ENCODE measurements around the gene ASTN1.

The ASTN1 gene

DNA sequence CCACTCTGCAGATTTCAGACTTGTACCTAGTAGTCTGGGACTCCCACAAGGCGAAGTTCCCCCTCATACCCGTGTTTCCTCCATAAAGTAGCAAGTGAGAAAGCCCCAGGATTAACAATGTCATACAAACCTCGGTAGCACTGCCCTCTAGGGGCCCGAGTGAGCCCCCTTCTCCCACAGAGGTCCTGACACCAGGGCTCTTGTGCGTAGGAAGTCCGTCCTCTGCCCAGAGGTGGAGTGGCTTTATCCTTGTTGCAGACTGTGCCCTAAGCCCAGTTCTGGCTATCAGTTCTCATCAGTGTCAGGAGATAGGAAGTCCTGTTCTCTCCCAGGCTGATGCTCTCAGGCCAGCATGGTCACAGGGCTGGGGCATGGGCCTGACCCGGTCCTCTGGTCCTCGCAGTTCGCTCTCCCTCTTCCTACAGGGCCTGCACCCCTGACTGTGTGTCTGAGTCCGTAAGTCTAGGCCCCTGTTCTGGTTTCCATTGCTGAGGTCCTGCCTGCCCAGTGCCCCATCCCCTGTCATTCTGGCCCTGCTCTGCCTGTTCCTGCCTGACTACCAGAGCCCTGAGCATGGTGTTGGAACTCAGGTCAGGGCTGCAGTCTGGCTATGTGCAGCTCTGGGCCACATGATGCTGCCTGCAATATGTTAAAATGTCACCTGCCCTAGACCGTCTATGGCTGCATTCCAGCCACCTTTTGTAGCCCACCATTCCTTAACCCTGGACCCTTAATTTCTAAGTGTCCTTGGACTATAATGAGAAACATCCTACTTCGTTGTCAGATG lies 285.6 kb downstream of the ASTN1 start:
- DNase-seq (ENCODE audit: low spot score): no peak

DNA sequence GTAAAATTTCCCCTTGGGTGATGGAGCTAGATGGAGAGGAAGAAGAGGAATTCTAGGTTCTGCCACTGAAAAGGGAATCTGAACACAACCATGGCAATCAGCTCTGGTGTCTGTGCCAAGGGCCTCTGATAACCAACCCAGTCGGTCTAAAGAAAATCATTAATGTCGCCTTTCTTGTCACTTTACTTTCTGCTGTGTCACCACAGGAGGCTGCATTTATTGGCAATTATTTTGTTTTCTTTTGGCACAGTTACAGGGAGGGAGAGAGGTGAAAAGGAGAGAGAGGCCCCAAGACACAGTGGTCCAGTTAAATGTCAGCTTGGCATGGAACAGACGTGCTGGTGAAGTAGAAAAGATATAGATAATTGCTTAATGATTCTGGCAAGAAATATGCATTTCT lies 287.0 kb downstream of the ASTN1 start:
- DNase-seq (ENCODE audit: low spot score): no peak

DNA sequence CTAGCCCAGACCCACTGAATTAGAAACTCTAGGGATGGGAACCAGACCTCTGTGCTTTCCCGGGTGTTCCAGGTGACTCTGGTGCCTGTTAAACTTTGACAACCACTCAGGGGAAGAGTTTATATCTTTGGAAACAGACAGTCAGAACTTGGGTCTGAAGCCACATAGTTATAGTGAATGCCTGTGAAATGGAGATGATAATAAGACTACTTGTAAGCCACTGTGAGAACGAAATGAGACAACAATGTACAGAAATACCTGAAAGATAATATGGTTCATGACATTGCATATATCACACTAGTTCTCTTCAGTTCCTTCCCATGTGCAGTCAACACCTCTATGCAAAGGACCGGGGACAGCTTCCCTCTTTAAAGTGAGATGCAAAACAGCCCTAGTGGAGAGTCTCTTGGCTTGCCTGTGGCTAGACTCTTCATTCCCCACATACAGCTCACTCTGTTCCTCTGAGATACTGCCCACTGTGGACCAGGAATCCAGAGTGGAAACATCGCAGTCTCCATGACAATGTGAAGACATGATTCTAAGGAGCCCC lies 287.5 kb downstream of the ASTN1 start:
- no peak for DNase-seq (ENCODE audit: low spot score)

DNA sequence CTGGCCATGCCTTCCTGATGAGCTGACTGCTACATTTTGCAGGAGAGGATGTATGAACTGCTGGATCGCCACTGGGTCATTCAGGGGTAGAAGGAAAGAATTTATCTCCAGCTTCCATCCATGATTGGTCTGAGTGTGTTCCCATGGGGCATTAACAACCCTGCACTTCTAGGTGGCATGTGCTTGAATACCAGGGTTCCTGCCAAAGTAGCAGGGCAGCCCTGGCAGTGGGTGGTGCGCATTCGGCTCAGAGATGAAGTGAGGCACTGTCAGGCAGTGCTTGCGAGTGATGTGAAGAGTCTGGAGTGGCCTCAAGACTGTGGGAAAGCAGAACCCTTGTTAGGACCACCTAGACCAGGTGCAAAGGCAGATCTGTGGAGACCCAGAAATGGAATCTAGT lies 294.9 kb downstream of the ASTN1 start:
- DNase-seq (ENCODE audit: low spot score): no peak

DNA sequence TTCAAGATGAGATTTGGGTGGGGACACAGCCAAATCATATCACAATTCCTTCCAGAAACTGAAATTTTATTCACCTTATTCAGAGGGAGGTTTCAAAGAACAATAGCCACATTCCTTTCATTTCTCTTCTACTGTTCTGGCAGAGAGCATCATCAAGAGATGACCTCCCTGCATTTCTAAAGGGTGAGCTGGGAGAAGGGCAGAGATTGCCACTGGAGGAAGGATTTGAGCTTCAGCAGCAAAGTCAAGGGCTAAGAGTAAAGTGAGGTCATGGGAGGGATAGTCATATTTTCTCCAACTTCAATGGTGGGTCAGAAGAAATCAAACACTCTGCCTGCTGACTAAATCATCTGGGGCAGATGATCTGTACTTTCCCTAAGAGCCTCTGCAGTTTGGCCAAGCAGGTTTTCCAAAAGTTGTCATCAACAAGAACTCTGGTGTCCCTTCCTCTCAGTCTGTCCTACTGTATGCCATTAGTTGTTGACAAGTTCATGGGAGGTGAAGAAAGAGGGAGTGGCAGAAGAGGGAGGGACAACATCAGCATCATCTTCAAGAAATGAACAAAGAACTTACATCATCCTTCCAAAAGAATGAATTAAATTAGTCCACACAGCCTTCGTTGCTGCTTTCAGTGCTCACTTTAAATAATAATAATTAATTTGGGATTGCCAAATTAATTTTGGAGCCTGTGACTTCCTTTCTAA lies 298.3 kb downstream of the ASTN1 start:
- DNase-seq (ENCODE audit: low spot score): no peak

DNA sequence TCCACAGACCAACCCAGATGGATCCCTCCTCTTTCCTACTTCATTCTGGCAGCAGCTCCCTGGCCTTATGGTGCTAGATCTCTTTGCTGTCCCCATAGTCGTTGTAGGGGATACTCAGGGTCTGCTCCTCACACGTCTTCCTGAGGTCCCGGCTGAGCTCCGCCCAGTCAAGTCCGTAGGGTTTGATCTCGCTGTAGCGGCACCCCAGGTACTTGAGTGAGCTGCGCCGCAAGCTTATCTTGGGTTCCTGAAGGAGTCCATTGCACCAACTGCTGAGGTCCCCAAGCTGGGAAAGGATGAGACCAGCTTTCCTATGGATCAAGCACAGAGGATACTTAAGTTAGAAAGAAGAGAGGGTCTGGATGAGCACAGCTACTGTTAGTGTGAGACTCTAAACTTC lies 300.3 kb downstream of the ASTN1 start:
- no peak for DNase-seq (ENCODE audit: low spot score)

DNA sequence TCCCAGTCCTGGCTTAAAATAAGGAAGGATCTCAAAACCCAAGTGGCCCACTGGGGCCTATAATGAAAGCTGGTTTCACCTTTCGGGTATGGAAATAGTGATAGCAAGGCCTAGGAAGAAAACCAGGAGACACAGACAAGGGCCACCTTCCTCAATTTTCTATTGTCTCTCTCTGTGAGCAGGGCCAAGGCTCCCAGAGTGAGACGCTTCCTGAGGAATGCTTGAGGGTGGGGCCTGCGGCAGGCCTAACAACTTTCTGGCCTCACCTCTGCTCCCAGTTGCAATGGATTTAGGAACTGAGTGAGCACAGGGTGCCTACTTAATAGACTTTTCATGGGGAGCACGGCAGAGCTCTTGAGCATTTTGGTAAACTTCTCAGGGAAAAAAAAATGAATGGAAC lies 300.9 kb downstream of the ASTN1 start:
- no peak for DNase-seq (ENCODE audit: low spot score)

DNA sequence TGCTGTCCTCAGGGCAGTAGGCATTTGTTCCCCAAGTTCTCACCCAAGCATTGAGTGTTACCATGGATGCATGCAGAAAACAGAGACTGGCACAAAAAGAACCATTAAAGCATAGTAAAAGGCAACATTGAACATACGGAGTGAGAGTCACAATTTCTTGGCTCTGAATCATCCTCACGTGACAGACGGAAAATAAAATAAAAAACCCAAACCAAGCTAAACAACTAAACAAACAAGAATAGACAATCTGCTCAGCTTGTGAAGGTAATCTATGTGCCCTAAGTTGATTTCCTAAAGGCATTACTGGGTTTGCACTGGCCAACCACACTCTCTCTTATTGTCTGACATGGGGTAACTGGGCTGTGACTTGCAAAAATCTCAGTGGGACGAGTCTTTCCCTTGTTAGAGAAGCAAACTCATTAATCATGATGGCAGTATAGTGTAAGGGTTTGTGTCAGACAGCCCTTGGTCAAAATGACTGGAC lies 306.0 kb downstream of the ASTN1 start:
- DNase-seq (ENCODE audit: low spot score): no peak

DNA sequence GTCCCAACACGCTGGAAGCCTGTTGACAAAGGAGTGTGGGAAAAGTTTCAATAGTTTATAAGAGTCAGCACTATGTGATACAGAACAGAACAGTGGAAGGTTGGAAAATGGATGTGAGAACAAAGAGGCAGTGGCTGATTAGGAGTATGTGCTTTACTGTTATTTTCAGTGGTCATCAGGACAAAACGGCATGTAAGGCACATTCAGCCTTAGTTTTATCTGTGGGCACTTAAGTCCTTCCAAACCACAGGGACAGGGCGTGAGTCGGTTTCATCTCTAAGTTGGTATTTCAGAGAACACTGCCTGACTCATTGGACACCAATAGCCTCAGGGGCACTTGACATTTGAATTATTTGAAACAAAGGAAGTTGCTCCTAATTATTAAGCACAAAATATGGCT lies 306.9 kb downstream of the ASTN1 start:
- no peak for DNase-seq (ENCODE audit: low spot score)

DNA sequence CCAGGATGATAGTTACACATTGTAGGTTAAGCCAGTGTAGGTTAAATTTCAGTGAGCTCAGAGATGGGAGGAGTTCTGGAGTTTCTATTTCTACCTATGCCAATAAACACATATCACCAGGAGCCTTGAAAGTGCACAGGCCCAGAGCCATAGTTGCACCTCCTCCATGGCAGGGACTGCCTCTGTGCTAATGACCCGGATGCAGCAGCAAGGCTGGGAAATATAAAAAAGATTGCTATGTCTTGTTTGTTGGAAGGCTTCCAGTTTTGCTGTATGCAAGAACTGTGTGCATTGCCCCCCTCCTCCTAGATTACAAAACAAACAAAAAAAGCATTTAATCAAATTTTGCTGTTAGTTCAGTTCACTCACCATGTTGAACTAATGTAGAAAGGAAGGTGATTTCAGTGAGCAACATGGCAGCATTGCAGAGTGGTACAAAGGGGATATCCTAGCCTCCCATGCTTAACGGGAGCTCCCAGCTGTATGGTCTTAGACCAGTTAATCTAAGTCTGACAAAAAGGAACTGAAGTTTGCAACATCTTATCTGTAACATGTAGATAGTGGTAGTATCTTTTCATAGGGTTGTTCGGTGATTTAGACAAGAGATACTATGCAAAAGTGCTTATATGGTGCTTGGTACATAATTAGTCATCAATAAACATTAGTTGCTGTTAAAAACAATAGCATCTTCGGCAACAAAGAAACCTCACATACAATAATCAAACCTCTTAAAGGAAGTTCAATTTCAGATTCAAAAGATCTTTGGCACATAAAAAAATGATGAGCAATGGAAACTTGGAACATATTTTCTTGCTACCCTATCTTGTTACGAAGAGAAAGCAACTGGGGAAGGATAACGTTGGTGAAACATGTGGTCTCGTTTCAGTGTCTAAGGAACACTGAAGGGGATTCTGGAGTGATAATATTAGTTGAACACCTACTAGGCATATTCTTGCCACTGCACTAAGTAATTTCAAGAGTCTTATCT lies 309.5 kb downstream of the ASTN1 start:
- DNase-seq (ENCODE audit: low spot score): no peak

DNA sequence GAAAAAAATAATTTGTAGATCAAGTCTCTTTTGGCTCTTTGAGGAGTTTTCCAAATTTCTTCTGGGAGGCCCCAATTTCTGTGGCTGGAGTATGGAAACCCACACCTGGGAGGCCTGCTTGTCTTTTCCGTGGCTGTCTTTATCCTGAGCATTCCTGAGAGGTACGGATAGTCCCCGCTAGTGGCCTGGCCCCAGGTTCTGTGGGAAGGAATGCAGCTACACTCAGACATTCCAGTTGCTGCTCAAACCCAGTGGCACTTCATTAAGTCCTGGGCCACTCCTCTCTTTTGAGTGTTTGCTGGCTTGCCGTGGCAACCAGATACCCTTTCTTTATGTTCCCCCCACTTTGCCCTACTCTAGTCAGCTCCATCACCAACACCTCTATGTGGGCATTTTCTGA lies 310.4 kb downstream of the ASTN1 start:
- DNase-seq (ENCODE audit: low spot score): no peak

DNA sequence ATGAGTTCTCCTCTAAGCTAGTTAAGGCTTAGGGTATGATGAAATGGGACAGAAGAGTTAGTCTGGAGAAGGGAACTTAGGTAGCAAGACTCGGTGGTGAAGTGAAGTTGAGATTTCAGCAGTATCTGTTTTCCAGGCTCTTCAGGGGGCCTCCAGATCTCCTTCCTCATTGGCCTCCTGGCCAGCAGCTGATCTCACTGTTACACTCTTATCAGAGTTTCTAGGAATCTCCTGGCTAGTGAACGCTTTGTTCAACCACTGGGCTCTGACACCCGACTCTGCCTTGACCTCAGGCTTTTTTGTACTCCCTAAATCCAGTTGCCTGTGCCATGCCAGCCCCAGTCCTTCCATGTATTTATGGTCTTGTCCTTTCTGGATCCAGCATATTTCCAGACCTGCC lies 311.0 kb downstream of the ASTN1 start:
- no peak for DNase-seq (ENCODE audit: low spot score)

DNA sequence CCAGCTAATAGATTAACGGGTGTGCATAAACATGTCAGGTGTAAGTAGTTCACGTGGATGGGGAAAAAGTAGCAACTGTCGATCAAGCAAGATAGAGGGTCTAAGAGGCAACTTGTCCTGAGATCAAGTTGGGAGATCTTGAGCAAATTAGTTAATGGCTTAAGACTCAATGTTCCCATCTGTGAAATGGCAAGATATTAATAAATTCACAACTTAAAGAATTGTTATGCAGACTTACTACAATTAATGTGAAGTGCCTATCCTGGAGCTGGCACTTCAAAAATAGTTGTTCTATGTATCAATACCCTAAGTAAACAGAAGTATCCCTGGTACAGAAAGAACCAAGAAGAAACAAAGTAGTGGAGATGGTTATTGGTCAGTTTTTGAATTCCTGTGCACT lies 312.4 kb downstream of the ASTN1 start:
- DNase-seq (ENCODE audit: low spot score): no peak

DNA sequence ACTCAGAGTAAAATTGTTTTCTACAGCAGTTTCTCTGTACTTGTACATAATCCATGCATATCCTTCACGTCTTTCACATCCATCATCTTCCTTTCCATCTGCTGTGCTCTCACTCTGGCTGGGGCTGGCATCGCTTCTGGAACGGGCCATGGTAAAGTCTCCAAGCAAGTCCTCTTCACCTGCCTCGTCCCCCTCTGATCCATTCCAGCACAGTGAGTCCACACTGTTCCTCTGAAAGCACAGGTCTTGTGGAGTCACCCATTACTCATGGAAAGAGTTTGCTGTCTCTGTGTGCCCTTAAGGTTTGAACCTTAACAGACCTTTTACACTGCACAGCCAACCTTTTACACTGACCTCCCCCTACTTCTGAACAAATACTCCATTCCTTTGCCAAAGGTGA lies 313.6 kb downstream of the ASTN1 start:
- no peak for DNase-seq (ENCODE audit: low spot score)

DNA sequence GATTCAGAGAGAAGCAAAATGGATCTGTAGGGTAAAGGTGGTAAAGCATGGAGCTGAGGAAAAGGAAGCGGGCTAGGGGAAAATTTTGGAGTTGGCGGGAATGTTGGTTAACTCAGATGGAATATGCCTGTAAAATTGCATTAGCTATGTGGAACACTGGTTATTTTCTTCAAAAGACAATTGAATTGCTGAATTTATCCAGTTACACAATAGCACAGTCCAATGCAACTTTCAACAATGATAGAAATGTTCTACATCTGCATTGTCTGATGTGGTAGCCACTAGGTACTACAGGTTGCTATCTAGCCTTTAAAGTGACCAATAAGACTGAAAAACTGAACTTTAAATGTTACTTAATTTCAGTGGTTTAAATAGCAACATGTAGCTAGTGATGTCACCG lies 315.2 kb downstream of the ASTN1 start:
- DNase-seq (ENCODE audit: low spot score): no peak

DNA sequence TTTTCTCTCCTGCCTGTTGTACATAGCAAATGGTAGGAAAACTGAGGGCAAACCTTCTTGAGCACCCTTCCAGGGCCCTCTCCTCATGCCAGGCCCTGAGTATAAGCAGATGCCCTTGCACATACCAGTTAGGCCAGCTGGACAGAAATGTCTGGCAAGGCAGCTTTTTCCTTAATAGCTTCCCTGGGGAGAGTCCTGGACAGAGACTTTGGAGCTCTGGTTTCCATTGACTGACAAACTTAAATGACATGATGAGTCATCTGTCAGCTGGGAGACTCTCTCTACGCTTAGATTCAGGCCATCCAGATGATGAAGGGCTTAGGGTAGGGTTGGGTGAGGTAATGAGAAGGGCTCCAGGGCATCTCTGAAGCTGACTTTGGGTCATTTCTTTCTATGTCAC lies 317.5 kb downstream of the ASTN1 start:
- DNase-seq (ENCODE audit: low spot score): no peak

DNA sequence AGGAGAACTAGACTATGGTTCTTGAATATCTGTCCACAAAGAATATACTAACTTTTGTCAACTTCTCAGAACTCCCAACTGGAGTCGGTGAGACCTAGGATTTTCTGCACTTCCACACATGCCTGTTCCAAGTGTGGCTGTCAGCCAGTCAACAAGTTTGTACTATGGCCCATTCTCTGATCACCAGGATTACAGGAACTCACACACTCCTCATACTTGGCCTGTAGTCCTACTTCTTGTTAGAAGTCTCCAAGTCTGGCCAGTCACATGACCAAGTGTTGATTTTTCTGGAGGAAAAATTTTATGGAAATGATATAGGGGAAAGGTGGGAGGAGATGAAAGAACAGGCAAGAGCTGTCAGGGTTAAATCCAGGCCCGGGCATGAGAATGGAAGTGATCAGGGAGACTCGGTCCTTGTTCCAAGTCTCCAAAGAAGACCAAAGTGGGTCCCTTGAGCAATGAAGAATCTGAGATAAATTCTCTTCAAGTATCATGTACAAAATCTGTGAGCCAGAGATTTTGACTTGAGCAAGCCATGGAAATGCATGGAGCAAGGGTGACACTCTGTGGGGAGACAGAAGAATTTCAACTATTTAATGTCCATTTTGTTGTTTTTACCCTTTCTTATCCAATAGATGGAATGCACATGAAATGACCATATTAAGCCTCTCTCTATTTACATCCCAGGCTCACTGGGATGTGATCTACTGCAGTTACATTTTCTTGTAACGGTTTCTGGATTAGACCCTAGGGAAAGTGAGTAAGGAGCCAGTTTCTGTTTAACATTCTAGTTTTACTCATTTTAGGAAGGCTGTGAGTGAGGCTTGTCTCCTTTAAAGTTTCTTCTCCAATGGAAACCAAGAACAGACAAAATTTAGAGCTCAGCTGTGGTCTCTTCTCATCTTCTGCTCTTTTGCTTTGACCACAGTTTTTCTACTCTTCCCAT lies 320.9 kb downstream of the ASTN1 start:
- DNase-seq (ENCODE audit: low spot score): no peak

DNA sequence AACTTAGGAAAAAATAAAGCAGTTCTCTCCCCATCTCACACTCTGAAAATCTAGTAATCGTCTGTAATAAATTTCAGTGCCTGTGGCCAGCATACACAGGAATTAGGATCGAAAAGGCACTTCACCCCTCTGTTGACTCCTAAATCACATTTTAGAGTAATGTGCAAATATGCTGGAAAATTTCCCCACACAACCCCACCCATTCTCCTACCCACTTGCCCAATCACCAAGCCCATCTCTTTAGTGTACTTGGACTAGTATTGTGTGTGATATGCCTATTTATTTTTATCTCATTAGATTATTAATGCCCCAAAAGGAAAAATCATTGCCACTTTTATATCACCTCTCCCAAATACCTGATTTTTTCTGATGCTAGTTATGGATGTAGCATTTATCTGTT lies 323.3 kb downstream of the ASTN1 start:
- DNase-seq (ENCODE audit: low spot score): no peak

DNA sequence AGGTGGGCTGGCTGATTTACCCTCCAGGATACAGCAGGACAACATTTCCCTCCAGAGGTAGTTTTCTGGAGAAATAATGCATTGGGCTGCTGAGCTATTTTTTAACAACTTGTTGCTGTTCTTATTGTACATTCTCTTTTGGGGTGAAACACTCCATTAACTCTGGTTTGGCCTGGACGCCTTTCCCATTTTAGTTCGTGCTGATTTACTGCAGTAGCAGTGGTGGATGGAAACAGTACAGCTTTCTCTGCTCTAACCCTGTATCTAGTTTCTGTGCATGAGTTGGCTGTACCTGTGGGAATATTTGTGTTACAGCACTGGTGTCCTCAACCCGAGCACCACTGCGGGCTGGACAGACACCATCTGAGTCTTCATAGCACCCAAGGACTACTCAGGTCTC lies 325.3 kb downstream of the ASTN1 start:
- DNase-seq (ENCODE audit: low spot score): no peak

DNA sequence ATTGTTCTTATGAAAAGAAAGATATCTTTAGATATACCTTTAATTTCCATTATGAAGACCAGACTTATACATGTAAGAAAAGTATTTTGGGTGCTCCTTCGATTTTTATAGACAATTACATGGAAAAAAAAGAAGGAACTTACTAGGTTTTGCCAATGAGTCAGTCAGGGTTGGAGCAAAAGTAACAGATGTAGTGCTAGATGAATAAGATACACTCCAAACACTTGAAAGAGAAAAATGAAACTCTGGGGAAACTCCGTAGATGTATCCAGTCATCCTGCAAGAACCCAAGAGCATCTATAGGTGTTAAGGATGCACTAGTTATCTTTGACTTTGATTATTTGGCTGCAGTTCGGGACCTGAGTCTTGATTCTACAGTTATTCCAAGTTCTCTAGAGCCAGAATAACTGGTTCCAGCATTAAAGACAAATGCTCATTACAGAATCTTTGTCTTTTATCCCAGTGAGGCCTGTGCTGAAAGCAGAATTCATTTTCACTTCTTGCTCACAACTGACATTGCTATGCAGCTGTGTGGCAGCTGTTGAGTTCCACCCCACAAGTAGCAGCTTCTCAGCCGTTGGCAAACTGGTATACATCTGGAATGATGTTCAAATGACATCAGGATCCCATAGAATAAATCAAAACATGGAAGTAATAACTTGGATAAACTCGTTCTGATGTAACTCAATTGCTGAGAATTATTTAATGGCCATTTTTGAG lies 326.1 kb downstream of the ASTN1 start:
- no peak for DNase-seq (ENCODE audit: low spot score)
